OCI-LY1 (cell line): ENCODE data around the gene NSFL1C.

ENCODE experiments used
- CTCF ChIP-seq: fragments of 200-600 bp; sonication (generic), shearing (Covaris generic); IDR thresholded peaks from 2 replicates; pipeline ENCODE4 v1.5.1; 2017; ENCODE audit warnings: mild to moderate bottlenecking, antibody characterized with exemption, low read length, moderate library complexity, mixed read lengths
- EZH2 ChIP-seq: fragments of 200-600 bp; sonication (generic), shearing (Covaris generic); IDR thresholded peaks from 2 replicates; pipeline ENCODE4 v1.8.0; 2017; ENCODE audit warnings: borderline replicate concordance, mixed run types, mild to moderate bottlenecking, antibody characterized with exemption, low read length, moderate library complexity, mixed read lengths

- TF ChIP-seq CTCF (no peak), EZH2 (no peak)
These were observed 3.8 kb downstream of the NSFL1C start for GRCh38 chr20:1462834-1463233.
